PC-9 (cell line): ENCODE results near the gene NID1.

ENCODE experiments used
- CTCF ChIP-seq: fragments of 200-600 bp; sonication (generic); conservative IDR thresholded peaks from 2 replicates; pipeline ENCODE4 v1.6.1; 2017; ENCODE audit warnings: mixed run types, antibody characterized with exemption, mild to moderate bottlenecking, moderate library complexity
- EZH2 ChIP-seq: fragments of 200-600 bp; sonication (generic); IDR thresholded peaks from 2 replicates; pipeline ENCODE4 v1.8.0; 2017; ENCODE audit warnings: antibody characterized with exemption, low read depth

- TF ChIP-seq CTCF (no peak), EZH2 (no peak)
Observed at GRCh38 chr1:235952950-235953615, 111.8 kb downstream of the NID1 start.
